ENCODE results near the gene KCNG3.
"Not testable (repeated sequence)": the region's sequence is repeated elsewhere in the genome, so short reads cannot be mapped to it uniquely, and the experiment has no call there.

Gene KCNG3

GRCh38 chr2:42430188-42430587, 63.6 kb downstream of the KCNG3 start:
- no peak for DNase-seq (ENCODE audit: low read depth in 2 of 2)

DNA sequence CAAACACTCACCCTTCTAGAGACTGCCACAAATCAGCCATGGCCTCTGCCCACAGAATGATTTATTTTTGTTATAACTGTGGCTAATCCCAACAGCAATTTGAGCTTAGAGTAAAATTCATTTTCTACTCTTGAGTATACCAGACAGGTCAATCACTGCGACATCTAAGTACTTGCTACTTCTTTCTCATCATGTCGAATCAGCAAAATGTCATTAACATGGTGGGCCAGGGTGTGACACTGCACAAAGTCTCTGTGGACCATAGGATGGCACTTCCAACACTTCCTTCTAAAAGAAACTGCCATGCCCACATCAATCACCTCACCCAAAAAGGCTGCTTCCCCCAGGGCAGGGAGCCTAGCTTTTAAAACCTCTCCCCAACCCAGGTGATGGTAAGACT, 64.4 kb downstream of the KCNG3 start:
- DNase-seq (ENCODE audit: low read depth in 2 of 2): no peak

DNA sequence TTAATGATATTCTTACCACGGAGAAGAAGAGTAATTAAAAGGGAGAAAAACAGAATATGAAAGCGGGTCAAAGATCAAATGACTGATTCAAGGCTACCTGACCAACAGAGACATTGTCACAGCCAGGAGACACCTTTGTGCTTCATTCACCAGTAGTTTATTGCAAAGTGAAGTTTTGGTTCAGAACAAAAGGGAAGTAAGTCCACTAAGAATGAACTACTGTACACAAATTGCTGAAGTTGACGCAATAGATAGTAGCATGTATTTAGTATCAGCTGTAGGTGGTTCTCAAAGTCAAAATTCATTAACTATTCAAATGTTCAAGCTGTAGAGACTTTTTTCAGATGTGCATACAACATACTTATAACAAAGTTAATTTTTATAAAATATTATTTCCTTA, 68.1 kb downstream of the KCNG3 start:
- no peak for DNase-seq (ENCODE audit: low read depth in 2 of 2)

DNA sequence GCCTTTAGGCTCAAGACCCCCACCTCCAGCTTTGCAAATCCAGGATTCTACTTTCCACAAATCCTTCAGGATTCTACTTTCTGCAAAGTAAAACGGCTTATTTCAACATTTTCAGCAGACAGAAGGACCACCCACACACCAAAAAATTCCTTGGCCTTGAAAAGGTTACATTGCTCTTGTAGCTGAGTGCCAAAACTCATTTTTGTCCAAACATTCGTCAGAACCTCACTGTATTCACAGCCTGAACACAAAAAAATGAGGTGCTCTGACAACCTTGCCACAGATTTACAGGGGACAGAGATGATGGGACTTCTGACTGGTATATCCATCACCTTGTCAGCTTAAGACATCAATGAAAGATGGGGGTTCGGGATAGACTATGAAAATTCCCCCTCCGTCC, 69.7 kb downstream of the KCNG3 start:
- no peak for DNase-seq (ENCODE audit: low read depth in 2 of 2)

DNA sequence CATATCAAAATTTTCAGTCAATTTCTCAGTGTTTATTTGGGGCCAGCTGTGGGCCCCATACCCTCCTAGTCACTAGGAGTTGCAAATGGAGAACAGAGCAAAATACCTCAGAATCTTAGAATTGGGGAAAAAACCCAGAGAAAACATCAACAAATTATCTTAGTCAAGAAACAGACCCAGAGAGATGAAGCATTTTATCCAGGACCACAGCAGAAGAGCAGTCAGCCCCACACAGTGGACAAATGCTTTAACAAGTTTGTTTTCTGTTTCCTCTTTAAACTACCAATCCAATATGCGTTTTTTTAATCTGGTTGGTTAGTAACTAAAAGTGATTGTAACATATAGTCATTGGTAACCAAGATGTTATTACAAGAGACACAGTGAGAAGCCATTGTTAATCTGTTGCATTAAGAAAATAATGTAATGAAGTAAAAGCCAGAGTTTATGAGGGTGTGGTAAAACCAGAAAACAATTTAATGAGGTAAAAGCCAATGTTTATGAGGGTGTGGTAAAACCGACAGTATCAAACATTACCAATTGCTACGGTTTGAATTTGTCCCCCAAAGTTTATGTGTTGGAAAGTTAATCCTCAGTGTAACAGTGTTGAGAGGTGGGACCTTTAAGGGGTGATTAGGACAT, 72.1 kb downstream of the KCNG3 start:
- no peak for DNase-seq (ENCODE audit: low read depth in 2 of 2)

DNA sequence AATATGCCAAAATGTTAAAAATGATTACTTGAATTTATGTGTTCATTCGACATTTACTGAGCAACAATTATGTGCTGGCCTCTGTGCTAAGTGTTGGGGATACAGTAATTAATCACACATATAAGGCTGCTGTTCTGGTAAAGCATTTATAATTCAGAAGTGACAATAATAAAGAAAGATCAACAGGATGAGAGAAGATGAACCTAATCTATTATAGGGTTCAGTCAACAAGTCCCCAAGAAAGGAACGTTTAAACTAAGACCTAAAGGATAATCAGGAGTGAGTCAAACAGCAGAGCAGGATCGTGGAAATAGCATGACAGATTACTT, 72.7 kb downstream of the KCNG3 start:
- no peak for DNase-seq (ENCODE audit: low read depth in 2 of 2)

- no peak for DNase-seq (ENCODE audit: low read depth in 2 of 2)
These were observed 79.1 kb downstream of the KCNG3 start for GRCh38 chr2:42414648-42415047.

- DNase-seq (ENCODE audit: low read depth in 2 of 2): no peak
These were observed 79.6 kb downstream of the KCNG3 start for GRCh38 chr2:42414158-42414557.

DNA sequence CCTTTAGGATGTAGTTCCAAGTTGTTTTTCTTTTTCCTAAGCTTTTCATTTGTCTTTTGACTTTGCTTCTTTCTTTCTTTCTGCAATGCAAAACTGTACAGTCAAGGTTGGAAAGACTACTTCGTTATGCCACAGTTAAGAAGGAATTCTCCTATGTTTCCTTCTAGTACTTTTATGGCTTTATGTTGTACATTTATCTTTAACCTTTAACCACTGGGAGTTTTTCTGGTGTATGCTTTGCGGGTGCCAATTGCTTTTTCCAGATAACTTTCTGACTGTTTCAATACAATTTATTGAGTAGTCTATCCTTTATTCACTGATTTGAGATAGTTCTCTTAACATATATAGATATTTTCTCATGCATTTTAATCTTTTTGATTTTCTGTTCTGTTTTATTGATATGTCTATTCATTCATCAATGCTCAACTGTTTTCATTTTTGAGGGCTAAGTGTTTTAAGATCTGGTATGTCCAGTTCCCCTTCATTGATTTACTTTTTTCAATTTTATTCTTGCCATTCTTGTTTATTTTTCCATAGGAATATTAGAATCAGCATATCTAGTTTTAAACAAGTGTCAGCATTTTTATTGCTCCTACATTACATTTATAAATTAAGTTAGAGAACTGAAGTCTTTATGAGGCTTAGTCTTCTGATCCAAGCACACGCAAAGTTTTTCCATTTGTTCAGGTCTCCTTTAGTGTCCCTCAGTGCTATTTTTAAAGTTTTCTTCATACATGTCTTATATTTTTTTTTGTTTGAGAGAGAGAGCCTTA, 82.9 kb downstream of the KCNG3 start:
- no peak for DNase-seq (ENCODE audit: low read depth in 2 of 2)

DNA sequence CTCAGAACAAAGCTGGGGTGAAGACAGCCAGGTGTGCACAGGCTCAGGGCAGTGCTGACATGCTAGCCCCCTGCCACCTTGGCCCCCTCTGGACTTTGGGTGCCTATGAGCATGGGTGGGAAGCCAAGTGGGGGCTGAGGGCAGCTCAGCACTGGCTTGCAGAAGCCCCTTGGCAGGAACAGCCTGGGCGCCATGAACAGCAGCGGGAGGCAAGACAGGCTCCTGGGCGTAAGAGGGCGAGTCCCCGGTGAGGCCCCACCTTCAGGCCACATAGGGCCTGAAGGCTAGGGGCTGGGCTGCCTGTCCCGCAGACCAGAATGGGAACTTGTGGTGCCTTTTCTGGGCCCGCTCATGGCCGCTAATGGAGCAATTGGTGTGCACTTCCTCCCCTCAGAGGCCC, 85.8 kb downstream of the KCNG3 start:
- no peak for DNase-seq (ENCODE audit: low read depth in 2 of 2)

DNA sequence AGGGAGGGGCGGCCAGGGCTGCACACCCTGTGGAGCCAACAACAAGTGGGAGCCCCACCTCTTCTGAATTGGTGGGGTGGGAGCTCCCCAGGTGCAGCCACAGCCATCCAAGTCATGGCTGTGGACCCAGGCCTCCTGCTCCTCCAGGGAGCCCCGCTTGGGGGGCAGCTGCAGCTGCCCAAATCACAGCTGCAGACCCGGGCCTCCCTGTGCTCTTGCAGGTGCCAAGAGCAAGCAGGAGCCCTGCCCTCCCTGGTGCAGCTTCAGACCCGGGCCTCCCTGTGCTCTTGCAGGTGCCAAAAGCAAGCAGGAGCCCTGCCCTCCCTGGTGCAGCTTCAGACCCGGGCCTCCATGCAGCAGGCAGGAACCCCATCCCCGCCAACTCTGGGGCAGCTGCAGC, 86.3 kb downstream of the KCNG3 start:
- no peak for DNase-seq (ENCODE audit: low read depth in 2 of 2)

- no peak for DNase-seq (ENCODE audit: low read depth in 2 of 2)
These were observed 89.1 kb downstream of the KCNG3 start for GRCh38 chr2:42404676-42405075.

GRCh38 chr2:42401773-42402172, 92.0 kb downstream of the KCNG3 start:
- DNase-seq (ENCODE audit: low read depth in 2 of 2): no peak

GRCh38 chr2:42398052-42398451, 95.7 kb downstream of the KCNG3 start:
- DNase-seq (ENCODE audit: low read depth in 2 of 2): not testable (repeated sequence)

GRCh38 chr2:42393320-42393719, 100.5 kb downstream of the KCNG3 start:
- DNase-seq (ENCODE audit: low read depth in 2 of 2): not testable (repeated sequence)

DNA sequence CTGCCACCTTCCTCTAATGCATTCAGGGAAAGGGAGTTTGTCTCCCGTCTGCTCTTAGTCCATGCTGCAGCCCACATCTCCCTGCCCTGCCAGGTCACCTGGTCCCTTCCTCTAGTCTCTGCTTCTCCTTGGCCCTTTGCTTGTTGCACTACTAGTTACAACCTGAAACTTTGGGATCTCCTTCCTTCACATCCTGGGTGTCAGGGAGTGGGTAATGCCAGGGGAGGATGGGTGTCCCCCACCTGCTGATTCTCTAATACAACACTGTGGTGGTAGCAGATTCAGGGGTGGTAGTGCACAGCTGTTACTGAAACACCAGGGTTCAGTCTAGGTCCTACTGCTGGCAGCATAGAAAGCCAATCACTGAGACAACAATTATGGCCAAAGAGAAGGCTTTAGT, 101.6 kb downstream of the KCNG3 start:
- no peak for DNase-seq (ENCODE audit: low read depth in 2 of 2)
